8988T (cell line): ENCODE results near the gene TROAP.
A peak's percentile ranks its signal among the peaks of the same experiment; 100 is the strongest.

ENCODE experiments used
- DNase-seq: peaks from one replicate; pipeline ENCODE4 v3.0.0; 2011

The TROAP gene

DNA sequence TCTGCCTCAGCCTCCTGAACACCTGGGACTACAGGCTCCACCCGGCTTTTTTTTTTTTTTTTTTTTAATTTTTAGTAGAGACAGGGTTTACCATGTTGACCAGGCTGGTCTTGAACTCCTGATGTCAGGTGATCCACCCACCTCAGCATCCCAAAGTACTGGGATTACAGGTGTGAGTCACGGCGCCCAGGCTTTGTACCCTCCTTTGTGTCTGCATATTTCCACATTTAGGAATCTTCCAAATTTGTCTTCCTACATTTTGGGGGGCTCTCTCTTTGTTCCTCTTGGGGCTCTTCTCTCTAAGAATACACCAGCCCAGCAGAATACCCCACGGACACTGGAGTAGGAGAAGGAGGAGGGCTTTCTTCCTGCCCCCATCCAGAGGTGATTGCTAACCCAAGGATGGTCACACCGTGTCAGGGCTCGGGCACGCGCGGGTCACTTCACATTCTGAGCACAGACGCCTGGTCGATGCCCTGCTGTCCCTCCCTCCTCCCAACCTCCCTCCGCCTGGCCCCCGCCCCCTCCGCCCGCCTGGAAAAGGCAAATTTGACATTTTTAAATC is 21.5 kb downstream of the TROAP start:
- peak; percentile 35 for DNase-seq

DNA sequence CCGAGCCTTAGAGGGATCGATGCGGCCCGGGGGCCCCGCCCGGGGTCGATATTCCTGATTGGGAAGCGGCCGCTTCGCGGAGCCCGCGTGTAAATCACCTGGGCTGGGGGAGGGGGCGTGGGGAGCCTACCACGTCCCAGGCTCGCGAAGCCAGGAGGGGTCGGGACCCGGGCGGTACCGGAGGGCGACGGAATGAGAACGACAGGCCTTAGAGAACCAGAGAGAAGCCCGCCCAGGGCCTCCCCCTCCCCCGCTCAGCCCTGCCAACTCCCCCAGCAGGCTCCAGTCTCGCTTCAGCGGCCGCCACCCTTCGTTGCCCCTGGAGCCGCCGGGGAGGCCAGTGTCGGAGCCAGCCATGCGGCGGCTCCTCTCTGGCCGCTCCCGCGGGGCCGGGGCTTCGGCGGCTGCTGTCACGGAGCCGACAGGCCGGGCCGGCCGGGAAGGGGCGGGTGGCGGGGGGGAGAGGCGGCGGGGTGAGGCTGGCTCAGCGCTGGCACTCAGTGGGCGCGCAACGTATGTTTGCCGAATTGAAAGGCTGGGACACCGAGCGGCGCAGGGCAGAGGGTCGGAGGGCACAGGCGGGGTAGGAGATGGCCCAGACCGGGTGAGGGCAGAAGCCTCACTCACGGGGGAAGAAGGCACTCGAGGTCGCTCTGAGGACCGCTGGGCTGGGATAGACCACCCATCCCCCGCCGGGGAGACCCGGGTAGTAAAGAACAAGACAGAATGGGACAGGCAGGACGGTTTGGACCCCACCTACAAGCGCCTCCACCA is 22.2 kb downstream of the TROAP start:
- DNase-seq = peak; percentile 47

DNA sequence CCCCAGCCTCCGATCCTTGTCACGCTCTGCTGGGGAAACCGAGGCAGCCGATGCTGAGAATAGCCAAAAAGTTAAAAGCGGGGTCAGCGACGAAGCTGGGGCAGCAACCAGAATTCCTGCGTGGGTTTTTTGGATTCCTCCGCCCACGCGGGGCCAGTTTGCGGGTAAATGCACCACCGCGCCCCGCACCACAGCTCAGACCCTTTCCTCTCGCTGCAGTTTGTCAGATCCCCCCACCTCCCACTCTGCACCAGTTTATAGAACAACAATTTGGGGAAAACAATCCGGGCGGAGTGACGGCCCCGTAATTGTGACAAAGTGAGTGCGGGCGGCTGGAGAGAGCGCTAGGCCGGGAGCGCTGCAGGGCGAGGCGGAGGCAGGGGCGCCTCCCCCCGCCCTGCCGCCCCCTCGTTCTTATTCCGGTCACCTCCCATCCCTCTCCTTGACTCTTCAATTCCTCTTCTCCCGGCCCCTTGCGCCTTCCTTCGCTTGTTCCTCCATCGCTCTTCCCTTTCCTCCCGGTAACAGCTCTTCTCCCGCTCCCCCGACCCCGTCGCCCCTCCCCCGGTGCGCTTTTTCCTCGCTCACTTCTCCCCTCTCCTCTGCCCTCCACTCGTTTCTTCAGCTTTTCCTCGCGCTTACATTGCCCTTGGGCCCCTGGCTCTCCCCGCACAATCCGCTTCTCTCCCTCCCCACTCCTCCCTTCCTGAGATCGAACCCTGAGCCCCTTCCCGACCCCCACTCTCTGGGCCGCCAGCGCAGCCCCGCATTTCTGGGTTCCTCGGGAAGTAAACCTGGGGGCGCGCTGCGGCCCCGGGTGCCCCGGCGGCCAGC is 23.0 kb downstream of the TROAP start:
- peak; percentile 28 for DNase-seq

DNA sequence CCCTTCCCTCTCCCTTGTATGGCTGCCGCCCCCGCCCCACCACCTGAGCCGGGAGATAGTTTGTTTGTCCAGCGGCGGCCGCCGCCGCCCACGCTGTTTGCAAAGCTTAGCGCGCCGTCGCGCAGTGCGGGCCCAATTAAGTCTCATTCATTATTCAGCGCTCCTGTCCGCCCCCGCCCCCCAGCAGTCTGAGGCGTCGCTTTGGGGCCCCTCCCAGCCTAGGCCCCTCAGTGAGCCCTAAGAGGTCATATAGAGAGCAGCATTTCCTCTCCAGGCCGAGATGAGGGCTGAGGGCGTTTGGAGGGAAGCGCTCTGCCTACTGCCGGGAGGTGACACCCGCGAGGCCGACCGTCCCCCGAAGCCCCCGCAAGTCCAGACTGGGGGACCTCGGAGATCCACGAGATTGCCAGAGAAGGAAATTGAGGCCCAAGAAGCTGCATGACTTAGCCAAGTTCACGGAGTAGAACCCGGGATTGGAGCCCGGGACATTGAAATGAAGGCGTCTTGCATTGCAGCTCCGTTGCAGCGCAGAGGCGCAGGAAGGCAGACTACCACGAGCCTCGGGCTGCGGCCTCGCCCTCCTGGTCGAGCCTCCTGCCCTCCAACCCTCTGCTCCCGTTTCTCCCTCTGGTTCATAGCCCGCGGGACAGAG is 23.7 kb downstream of the TROAP start, which contains the start of gene DNAJC22:
TSS of gene DNAJC22 (plus strand) at position 230 of the 652 bp plus-strand sequence. CDS start 1,985 bp downstream, outside the sequence.
- DNase-seq = peak; percentile 49

DNA sequence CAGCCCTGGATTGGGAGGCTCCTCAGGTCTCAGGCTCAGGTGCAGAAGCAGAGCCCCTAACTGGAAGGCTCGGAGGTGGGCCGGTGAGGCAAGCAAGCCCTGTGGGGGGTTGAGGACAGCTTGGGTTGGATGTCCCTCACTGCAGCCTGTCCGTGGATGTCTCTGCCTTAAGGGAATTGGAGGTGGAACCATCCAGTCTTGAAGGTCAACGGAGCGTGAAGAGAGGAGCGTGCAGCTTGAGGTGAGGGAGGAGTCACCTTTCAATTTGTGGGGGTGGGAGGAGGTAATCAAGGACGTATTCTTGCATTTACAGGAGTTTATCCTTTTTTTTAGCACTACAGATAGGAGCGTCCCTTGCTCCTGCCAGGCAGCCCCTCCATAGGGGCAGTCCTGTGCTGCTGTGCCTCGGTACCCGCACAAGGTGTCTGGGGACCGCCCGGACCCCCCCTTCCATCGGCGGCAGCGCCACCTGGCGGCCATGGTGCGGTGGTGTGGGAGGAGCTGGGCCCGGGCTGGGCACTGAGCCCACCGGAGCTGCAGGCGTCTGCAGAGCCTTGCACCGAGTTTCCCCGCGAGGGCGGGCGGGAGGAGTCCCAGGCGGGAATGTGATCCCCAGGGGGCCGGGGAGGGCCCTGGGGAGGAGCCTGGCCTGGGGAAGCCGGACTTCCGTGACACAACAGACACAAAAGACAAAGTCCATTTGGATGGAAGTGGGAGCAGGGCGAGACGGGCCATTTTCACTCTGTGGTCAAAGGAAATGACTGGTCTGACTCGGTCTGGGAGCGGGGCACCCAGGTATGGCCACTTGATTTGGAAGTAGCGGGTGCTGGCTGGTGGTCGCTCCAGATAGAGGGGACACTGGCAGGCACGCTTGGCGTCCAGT is 24.5 kb downstream of the TROAP start:
- DNase-seq = peak; percentile 100

DNA sequence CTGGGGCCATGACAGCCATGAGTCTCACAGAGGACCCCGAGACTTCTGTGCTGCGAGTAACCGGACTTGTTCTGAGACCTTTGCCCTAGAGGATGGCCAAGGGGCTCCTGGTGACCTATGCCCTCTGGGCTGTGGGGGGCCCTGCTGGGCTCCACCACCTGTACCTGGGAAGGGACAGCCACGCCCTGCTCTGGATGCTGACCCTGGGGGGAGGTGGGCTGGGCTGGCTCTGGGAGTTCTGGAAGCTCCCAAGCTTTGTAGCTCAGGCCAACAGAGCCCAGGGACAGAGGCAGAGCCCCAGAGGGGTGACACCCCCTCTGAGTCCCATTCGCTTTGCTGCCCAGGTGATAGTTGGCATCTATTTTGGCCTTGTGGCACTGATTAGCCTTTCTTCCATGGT is 25.7 kb downstream of the TROAP start:
- DNase-seq = no peak

DNA sequence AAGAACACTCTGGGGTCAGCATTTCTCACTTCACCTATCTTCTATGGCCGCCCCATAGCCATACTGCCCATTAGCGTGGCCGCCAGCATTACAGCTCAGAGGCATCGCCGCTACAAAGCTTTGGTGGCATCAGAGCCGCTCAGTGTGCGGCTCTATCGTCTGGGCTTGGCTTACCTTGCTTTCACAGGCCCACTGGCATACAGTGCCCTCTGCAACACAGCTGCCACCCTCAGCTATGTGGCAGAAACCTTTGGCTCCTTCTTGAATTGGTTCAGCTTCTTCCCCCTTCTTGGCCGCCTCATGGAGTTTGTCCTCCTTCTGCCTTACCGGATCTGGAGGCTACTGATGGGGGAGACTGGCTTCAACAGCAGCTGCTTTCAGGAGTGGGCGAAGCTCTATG is 26.2 kb downstream of the TROAP start:
- no peak for DNase-seq

DNA sequence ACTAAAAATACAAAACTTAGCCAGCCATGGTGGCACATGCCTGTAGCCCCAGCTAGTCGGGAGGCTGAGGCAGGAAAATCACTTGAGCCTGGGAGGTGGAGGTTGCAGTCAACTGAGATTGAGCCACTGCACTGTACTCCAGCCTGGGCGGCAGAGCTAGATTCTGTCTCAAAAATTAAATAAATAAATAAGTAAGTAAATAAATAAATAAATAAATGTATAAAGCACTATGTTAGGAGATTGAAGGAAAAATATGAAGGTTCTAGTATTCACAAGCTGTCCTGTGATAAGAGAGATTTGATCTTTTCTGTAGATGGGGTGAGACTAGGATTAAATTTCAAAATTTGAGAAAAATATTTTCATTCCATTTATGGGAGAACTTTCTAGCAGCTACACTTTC is 29.3 kb downstream of the TROAP start:
- no peak for DNase-seq

DNA sequence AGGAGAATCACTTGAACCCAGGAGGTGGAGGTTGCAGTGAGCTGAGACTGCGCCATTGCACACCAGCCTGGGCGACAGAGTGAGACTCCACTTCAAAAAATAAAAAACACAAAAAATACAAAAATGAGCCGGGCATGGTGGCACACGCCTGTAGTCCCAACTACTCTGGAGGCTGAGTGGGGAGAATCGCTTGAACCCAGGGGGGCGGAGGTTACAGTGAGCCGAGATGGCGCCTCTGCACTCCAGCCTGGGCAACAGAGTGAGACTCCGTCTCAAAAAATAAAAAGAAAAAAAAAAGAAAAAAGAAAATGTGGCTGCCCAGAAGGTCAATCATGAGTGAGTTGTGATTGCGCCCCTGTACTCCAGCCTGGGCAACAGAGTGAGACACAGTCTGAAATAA is 32.9 kb downstream of the TROAP start:
- DNase-seq = no peak

DNA sequence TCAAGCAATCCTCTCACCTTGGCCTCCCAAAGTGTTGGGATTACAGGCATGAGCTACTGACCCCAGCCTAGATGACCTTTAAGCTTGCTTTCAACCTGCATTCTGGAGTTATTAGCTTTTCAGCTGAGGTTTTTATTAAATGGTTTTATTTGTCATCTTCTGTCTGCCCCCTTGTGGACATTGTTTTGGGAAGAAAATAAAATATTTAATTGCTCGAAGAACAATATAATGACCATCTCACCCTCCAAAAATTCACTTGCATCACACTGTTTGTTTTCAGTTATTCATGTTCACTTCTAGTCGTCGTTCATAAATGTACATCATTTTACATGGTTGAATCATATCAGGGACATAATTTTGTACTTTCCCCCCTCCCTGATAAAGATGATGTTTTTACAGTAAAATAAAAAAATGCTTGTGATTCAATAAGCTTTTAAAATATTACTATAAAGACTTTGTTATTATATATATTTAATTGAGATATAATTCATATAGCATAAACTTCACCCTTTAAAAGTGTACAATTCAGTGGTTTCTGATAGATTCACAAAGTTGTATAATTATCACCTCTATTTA is 34.1 kb downstream of the TROAP start:
- no peak for DNase-seq

DNA sequence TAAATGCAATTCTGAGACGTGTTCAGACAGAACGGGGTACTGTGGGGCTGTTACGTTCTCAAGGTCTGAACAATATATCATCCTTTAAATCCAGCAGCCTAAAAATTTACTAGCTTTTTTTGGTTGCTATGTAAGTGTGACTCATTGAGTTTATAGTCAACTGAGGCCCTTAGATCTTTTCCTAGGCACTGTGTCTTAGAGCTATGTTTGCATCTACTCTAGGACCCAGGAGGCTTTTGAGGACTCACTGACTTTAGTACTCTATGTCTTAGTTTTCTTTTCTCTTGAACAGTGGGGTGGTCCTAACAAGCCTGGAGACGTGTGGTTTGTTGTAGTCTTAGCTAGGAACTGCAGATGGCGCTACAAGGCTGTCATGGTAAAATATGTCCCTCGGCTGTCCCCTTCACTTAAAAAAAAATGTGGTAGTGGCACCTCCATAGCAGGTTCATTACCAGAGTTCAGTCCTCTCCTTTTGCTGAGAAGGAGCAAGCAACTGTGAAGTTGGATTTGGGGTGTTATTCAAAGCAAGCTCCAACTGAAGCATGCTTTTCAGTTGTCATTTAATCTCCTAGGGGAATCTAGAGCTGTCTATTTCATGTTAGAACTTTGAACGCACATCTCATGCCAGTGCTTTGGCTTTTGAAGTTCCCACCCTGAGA is 35.6 kb downstream of the TROAP start:
- DNase-seq = no peak

DNA sequence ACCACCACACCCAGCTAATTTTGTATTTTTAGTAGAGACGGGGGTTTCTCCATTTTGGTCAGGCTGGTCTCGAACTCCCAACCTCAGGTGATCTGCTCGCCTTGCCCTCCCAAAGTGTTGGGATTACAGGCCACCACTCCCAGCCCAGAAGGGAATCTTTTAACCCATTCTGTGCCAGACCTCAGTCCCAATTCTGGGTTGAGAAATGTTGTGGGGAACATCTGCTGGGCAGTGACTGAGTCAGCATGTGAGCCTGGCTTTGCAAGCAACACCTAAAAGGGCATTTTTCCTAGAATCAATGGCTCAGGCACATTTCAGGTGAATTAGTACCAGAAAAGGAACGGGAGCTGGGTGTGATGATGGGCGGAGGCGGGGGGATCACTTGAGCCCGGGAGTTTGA is 36.6 kb downstream of the TROAP start:
- no peak for DNase-seq

DNA sequence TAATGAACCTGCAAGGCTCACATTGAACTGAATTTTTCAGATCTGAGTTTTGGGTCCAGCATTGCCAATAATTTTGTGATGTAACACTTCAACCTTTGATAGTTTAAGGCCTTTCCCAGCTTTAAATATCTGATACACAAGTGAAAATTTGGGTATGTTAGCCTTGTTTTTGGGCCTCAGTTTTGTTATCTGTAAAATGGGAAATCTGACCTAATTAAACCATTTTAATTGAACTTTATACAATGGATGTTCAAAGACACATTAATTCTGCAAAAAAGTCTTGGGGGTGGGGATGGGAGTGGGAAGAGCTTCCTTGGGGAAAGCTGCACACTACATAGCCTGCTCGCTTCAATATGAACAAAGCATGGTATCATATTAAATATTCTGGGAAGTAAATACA is 39.0 kb downstream of the TROAP start:
- DNase-seq = no peak

DNA sequence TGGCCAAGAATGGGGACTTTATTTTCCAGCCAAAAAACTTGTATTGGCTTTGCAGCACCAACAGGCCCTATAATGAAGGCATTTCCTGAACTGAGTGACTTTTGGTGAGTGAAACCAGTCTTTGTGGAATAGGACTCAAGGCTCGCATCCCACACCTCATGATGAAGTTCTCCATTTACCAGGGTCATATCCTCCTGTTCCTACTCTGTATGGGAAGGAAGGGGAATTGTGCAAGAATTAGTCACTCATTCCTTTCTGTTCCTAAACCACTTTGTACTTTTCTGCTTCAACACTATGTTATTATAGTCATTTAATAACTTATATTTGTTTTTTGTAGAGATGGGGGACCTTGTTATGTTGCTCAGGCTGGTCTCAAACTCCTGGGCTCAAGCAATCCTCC is 41.9 kb downstream of the TROAP start:
- DNase-seq = no peak

DNA sequence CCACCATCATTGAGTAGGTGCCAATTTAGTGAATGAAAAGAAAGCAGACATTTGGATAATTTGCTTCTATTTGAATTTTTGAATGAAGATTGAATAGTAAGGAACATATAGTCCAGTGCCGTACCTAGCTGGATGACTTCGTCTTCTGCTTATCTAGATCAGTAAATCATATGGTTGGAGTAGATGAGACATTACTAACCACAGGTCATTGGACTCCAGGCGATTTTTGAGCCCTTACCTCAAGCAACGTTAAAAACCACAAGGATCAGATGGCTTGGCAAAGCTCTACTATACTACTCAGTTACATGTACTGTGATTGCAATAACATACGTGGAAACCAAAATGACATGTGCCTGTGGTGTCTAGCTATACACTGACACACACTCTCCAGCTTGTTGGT is 42.5 kb downstream of the TROAP start:
- DNase-seq = no peak

DNA sequence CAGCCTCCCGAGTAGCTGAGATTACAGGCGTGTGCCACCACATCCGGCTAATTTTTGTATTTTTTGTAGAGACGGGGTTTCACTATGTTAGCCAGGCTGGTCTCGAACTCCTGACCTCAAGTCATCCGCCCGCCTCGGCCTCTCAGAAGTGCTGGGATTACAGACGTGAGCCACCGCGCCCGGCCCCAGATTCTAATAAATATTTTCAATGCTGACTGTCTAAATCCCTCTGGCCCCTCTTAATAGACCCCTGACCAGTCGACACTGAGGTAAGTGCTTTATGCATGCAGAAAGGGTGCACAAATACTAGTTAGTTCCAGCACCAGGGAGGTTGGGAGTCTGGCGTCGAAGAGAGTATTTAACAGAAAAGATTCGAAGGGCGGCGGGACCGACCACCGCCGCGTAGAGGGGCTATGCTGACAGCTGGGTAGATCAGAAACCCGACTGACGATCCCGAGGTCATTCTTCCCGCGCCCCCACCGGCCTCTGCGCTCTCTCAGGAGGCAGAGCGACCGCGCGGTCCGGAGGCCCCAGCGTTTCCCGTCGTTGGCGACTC is 43.1 kb downstream of the TROAP start:
- peak; percentile 44 for DNase-seq

DNA sequence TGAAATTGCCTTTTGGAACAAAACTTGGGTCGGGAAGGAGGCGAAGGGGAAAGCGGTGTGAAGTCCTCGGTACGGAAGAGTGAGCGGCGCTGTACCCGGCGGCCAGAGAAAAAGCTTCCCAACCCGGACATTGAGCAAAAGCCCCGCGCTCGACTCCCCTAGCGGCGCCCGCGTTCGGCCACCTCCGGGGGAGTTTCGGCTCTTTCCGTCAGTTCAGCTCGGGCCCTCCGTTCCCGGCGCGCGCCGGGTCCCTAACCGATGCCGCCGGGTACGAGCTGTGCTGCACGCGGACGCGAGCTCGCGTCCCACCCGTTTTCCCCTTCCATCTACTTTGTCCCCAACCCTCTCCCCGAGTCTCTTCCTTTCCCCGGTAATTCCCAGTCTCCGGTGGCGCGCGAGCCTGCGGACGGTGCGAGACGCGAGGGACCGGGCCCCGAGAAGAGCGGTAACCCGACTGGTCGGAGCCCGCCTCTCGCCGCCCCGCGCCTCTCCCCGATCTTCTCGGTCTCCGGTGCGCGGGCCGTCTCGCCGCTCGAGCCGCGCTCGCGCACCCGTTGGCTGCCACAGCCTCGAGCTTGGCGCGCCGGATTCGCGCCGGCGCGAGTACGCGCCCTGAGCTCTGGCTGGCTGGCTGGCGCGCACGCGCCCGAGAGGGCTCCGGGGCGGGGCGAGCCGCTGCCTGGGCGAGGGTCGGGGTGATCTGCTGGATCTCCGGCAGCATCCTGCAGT is 43.8 kb downstream of the TROAP start:
- DNase-seq = peak; percentile 90

DNA sequence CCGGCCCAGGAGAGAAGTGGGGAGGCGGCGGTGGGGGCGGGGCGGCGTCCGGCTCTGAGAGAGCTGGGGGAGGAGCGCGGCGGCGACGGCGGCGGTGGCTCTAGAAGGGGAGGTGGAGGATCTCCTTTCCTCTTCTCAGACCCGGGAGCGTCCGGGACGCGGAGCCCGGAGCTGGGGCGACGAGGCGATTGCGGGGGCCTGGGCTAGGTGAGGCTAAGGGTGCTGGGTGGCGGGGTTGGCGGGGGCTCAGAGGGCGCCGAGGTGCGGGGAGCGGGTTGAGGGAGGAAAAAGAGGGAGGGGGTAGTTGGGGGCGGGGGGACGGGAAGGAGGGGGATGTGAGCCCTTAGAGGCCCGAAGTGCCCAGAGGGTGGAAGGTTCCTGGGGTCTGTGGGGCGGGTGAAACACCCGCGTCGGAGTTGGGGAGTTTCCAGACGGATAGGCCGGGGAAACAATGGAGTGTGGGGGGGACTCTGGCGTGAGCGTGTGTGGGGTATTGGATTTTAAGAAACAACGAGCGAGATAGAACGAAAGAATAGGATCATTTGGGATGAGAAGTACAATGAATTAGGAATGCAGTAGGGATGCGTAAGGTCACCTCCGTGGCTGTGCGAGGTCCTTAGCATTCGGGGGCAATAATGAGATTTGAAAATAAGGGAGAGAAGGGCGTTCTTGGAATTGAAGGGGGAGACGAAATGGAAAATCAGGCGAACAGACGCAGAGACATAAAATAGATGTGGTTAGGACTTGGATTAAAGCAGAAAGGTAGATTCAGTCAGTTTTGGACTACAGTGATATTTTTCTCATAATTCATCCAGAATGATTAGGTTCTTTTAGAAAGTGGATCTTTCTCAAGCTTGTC is 44.6 kb downstream of the TROAP start, which contains the start of gene SPATS2:
TSS of gene SPATS2 (plus strand) at position 82 of the 859 bp plus-strand sequence. CDS start 93,551 bp downstream, outside the sequence.
- DNase-seq = no peak

DNA sequence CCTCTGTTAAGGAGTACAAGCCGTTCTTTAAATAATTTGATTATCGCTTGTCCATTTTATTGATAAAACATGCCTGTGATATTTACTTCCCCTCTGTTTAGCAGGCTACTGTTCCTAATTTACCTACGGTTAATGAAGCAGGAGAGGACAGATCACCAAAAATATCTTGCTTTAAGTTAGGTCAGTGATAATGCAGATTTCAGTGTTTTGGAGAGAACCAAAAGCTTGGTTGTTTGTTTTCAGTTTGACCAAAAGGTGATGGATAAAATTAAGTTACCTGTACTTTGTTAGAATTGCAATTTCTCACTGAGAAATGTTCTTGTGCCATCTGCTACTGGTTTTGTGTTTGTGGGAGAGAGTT is 45.2 kb downstream of the TROAP start:
- DNase-seq = no peak
